NCI-H82 treated with DMSO at 0.1 percent for 48 hours (cell line): Measurements from ENCODE around the gene LACC1.

Experiments used
- DNase-seq: peaks from one replicate; lab custom pipeline; 2025; ENCODE audit not compliant: unreplicated experiment; lab: John Stamatoyannopoulos, UW

LACC1 gene

GRCh38 chr13:43879755-43880181, at the start of gene LACC1:
LACC1 (plus strand) TSS chr13:43879904; CDS start chr13:43880986, 1,082 bp downstream.
- no peak for DNase-seq

GRCh38 chr13:43830497-43830881, 49.2 kb upstream of the LACC1 start:
- no peak for DNase-seq

- no peak for DNase-seq
Measured at GRCh38 chr13:43831088-43831487, 48.6 kb upstream of the LACC1 start.

- peak; percentile 96 for DNase-seq
Measured at GRCh38 chr13:43835701-43836100, 44.0 kb upstream of the LACC1 start.

GRCh38 chr13:43838909-43839308, 40.8 kb upstream of the LACC1 start:
- no peak for DNase-seq

GRCh38 chr13:43846496-43847158, 33.1 kb upstream of the LACC1 start:
- DNase-seq: no peak

- DNase-seq: no peak
Measured at GRCh38 chr13:43848001-43848649, 31.6 kb upstream of the LACC1 start.

- DNase-seq: no peak
Measured at GRCh38 chr13:43850873-43851272, 28.8 kb upstream of the LACC1 start.

- no peak for DNase-seq
Measured at GRCh38 chr13:43852923-43853404, 26.7 kb upstream of the LACC1 start.

GRCh38 chr13:43861863-43862262, 17.8 kb upstream of the LACC1 start:
- no peak for DNase-seq

- no peak for DNase-seq
Measured at GRCh38 chr13:43864921-43865320, 14.8 kb upstream of the LACC1 start.

- no peak for DNase-seq
Measured at GRCh38 chr13:43865892-43866291, 13.8 kb upstream of the LACC1 start.

- no peak for DNase-seq
Measured at GRCh38 chr13:43872181-43872580, 7.5 kb upstream of the LACC1 start.

- DNase-seq: peak; percentile 58
Measured at GRCh38 chr13:43874504-43875092, 5.1 kb upstream of the LACC1 start.

- no peak for DNase-seq
Measured at GRCh38 chr13:43876366-43876765, 3.3 kb upstream of the LACC1 start.

- no peak for DNase-seq
Measured at GRCh38 chr13:43877326-43877725, 2.4 kb upstream of the LACC1 start.

- no peak for DNase-seq
Measured at GRCh38 chr13:43877766-43878165, 1.9 kb upstream of the LACC1 start.

GRCh38 chr13:43878892-43879754, 581 bp upstream of the LACC1 start, which contains the start of gene CCDC122:
CCDC122 (minus strand) TSS chr13:43879740; CDS start chr13:43869376, 10,364 bp downstream.
- no peak for DNase-seq

GRCh38 chr13:43880214-43880855, 631 bp downstream of the LACC1 start:
- no peak for DNase-seq

- no peak for DNase-seq
Measured at GRCh38 chr13:43880926-43881325, 1.2 kb downstream of the LACC1 start.

GRCh38 chr13:43881580-43881979, 1.9 kb downstream of the LACC1 start:
- DNase-seq: no peak
